Ascending aorta (tissue), 2 donors: ENCODE results near the gene CHST11. TPM values are rescaled to one million over a fixed set of nuclear protein-coding genes. Genes with fewer than 3 reads are reported as not detected.

ENCODE experiments used
- DNase-seq, 2 donors: peaks; one replicate each; pipeline ENCODE4 v3.0.0-alpha.2; 2019; ENCODE audit warnings: low spot score in 2 of 2
- H3K27ac ChIP-seq, 2 donors: fragments of 200-600 bp; sonication (generic); one replicate each; pipeline ENCODE4 v1.5.1; 2016 to 2017; ENCODE audit warnings: mild to moderate bottlenecking in 1 of 2
- H3K27me3 ChIP-seq: fragments of 200-600 bp; sonication (generic); one replicate; pipeline ENCODE4 v1.5.1; 2017
- H3K36me3 ChIP-seq, 2 donors: fragments of 200-600 bp; sonication (generic); one replicate each; pipeline ENCODE4 v1.5.1; 2016
- H3K4me1 ChIP-seq, 2 donors: fragments of 200-600 bp; sonication (generic); one replicate each; pipeline ENCODE4 v1.5.1; 2016 to 2017; ENCODE audit warnings: mild to moderate bottlenecking in 1 of 2
- H3K4me3 ChIP-seq, 2 donors: fragments of 200-600 bp; sonication (generic); one replicate each; pipeline ENCODE4 v1.5.1; 2016 to 2017; ENCODE audit warnings: mild to moderate bottlenecking in 1 of 2
- H3K9me3 ChIP-seq, 2 donors: fragments of 200-600 bp; sonication (generic); one replicate each; pipeline ENCODE4 v1.5.1; 2016
- CTCF ChIP-seq, 3 experiments: fragments of 200-600 bp in 2 of 3; fragments of 450-650 bp in 1 of 3; sonication (generic) in 2 of 3; IDR thresholded peaks; one replicate each; pipeline ENCODE4 v1.5.1; 2016 to 2019; ENCODE audit warnings: antibody characterized with exemption in 3 of 3, mild to moderate bottlenecking in 1 of 3, moderate library complexity in 1 of 3
- intact Hi-C: fragments of 100-400 bp; cut with DNase I; formaldehyde crosslinking; loops from one replicate; pipeline ENCODE4 v1.15.1; 2023
- total RNA-seq: library from RNA; depleted of rRNA; stranded (reverse); fragments of >200 nt; gene quantifications from one replicate; pipeline ENCODE4 v1.1.0, GENCODE V29; 2016

The CHST11 gene
- total RNA-seq, 1 donor from 2014 or later = 63.2 TPM

- H3K27ac ChIP-seq = no peak overlapping the region
Measured at GRCh38 chr12:104477510-104478390, 21.0 kb downstream of the CHST11 start.

GRCh38 chr12:104478396-104479122 is 21.8 kb downstream of the CHST11 start:
- intact Hi-C loops = no loop called here
- H3K36me3 ChIP-seq = no peaks in the 10 kb centered on the region
- no peaks in the 10 kb centered on the region for H3K9me3 ChIP-seq
- TF ChIP-seq CTCF (IDR thresholded peaks at IDR 0.05) = no peak
- DNase-seq = no peak
- no peaks in the 10 kb centered on the region for H3K27me3 ChIP-seq
- no peak overlapping the region for H3K27ac ChIP-seq
- no peak overlapping the region for H3K4me3 ChIP-seq
- H3K4me1 ChIP-seq = no peaks in the 10 kb centered on the region

More at GRCh38 chr12:104477510-104478390, 21.0 kb downstream of the CHST11 start:
- DNase-seq = no peak
- intact Hi-C loops = no loop called here
- Histone ChIP-seq H3K36me3 (no peaks in the 10 kb centered on the region), H3K4me1 (no peaks in the 10 kb centered on the region), H3K9me3 (no peaks in the 10 kb centered on the region), H3K27me3 (no peaks in the 10 kb centered on the region), H3K4me3 (no peak overlapping the region)
- TF ChIP-seq CTCF (IDR thresholded peaks at IDR 0.05) = no peak

- Histone ChIP-seq H3K9me3 (no peaks in the 10 kb centered on the region), H3K27ac (no peak overlapping the region), H3K27me3 (no peaks in the 10 kb centered on the region), H3K36me3 (no peaks in the 10 kb centered on the region), H3K4me3 (no peak overlapping the region), H3K4me1 (no peaks in the 10 kb centered on the region)
- no peak for TF ChIP-seq CTCF (IDR thresholded peaks at IDR 0.05)
- intact Hi-C loops = no loop called here
- no peak for DNase-seq
Measured at GRCh38 chr12:104479123-104479662, 22.4 kb downstream of the CHST11 start.

- H3K9me3 ChIP-seq = no peaks in the 10 kb centered on the region
Measured at GRCh38 chr12:104480012-104480411, 23.3 kb downstream of the CHST11 start.

More at GRCh38 chr12:104480012-104480411, 23.3 kb downstream of the CHST11 start:
- Histone ChIP-seq H3K27ac (no peak overlapping the region), H3K4me3 (no peak overlapping the region), H3K27me3 (no peaks in the 10 kb centered on the region), H3K4me1 (no peaks in the 10 kb centered on the region), H3K36me3 (no peaks in the 10 kb centered on the region)
- intact Hi-C loops = no loop called here
- TF ChIP-seq CTCF (IDR thresholded peaks at IDR 0.05) = no peak
- no peak for DNase-seq
